ENCODE data around the gene FICD. TPM values are rescaled to one million over a fixed set of nuclear protein-coding genes. Genes with fewer than 3 reads are reported as not detected.
A peak's percentile ranks its signal among the peaks of the same experiment; 100 is the strongest.

FICD gene
- total RNA-seq, 2 experiments from 2014 or later: 6.8 to 6.9 TPM

DNA sequence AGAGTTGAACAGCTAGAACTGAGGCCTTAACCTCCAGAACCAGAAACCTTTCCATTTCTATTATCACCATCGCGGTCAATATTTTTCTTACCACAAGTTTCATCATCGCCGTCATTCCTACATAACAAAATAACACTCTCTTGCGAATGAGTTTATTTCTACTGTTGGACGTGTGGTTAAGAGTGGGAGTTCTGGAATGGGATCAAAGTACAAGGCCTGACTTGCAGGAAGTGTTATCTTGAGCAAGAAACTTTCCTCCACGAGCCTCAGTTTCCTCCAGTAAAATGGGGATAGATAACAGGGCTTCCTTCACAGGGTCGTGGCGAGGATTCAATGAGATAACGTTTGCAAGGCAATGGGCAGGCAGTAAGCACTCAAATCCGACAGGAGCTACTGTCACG lies 45.2 kb downstream of the FICD start:
- H3K9me3 Mint-ChIP-seq: no peaks in the 10 kb centered on the region
- POLR2A ChIA-PET: interaction anchor here (1.0 to 12.2 kb wide), 4 partner anchors 59 to 533 kb away, joined by 3 to 146 read pairs (median 70); partner anchors contain the start of genes ALKBH2 and SELPLG
- DNase-seq: no peak
- H3K36me3 Mint-ChIP-seq: peaks cover 13% of the 10 kb centered on the region
- H3K4me3 Mint-ChIP-seq: peak overlapping the region; percentile 94
- no peak for ATAC-seq (ENCODE audit: low read depth)
- peaks cover 45% of the 10 kb centered on the region for H3K4me1 Mint-ChIP-seq
- no peaks in the 10 kb centered on the region for H3K27me3 Mint-ChIP-seq
- peak overlapping the region; percentile 98 for H3K27ac Mint-ChIP-seq

DNA sequence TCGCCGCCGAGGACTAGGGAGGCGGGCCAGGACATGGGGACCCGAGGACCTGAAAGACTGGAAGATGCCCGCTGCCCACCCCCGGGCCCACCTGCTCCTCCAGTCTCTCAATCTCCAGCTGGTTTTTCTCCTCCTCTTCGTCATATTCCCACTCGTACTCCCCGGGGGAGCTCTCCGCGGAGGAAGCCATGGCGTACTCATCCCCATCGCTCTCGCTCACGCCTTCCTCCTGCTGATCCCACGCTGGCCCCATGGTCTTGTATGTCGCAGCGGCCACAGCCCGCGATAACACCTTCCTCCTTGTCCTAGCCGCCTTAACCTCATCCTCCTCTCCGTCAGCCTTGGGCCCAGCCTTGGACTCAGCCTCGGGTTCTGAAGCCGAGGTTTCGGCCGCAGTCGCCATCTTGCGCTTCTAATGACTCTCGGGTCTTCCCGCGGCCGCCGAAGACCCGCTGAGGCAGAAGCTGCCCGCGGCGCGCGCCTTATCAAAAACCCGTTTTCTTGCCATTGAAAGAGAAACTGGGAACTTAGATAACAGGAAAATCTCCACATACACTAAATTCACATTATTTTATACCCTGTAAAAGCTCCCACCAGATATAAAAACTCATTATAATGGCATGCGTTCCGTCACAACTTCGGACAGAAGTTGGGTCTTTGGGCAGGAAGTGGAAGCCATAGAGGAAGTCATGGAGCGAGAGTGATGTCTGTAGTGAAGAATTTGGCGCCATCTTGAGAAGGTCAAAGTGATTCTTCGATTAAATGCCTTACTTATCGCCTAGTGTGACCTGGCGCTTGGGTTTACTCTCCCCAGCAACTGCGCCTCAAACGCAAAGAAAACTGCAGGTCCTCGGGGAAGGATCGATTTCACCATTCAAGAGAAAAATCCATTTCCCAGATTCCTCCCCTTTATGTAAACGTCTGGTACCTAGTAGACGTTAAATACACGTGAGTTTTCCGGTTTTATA lies 46.0 kb downstream of the FICD start, which contains the start of gene SART3:
Gene SART3 (minus strand): TSS at position 422 of the 968 bp plus-strand sequence. CDS start 19 bp downstream, at position 403.
- Mint-ChIP-seq H3K4me1 (peaks cover 46% of the 10 kb centered on the region), H3K9me3 (no peaks in the 10 kb centered on the region), H3K27me3 (no peaks in the 10 kb centered on the region), H3K36me3 (peaks cover 14% of the 10 kb centered on the region), H3K27ac (peak within 1 kb of the TSS; percentile 98), H3K4me3 (peak within 1 kb of the TSS; percentile 94)
- ATAC-seq (ENCODE audit: low read depth): peak; percentile 35
- peak; percentile 86 for DNase-seq
- POLR2A ChIA-PET: interaction anchor here (0.9 to 12.2 kb wide), 8 partner anchors 9 to 532 kb away, joined by 3 to 146 read pairs (median 4); partner anchors contain the start of genes ALKBH2, SELPLG and SSH1

DNA sequence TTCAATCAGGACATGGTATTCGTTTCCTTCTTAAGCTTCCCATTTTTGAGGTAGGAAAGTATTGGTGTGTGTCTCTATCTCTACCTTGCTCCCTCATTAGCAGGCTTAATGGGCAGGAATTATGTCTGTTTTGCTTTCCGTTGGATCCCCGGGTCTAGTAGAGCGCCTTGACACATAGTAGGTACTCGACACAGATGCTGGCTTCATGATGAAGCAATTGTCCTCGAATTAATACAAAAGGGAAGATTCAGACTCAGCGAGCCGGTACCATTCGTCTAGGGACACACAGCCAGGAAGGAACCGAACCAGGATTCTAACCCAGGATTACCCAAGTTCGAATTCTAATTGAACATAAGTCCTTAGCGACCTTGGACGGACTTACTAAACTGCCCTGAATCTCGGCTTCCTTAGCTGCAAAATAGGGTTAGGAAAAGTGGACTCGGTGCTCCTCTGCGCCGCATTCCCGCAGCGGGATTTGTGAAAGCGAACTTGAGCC lies 46.8 kb downstream of the FICD start:
- Mint-ChIP-seq H3K9me3 (no peaks in the 10 kb centered on the region), H3K27me3 (no peaks in the 10 kb centered on the region), H3K27ac (peak overlapping the region; percentile 98), H3K4me1 (peaks cover 41% of the 10 kb centered on the region), H3K4me3 (peak overlapping the region; percentile 94), H3K36me3 (peaks cover 14% of the 10 kb centered on the region)
- ATAC-seq (ENCODE audit: low read depth) (no peak), DNase-seq (no peak)
- POLR2A ChIA-PET: interaction anchor here (0.7 to 12.2 kb wide), 8 partner anchors 8 to 295 kb away, joined by 3 to 146 read pairs (median 5); partner anchors contain the start of genes FICD, SELPLG and SSH1

DNA sequence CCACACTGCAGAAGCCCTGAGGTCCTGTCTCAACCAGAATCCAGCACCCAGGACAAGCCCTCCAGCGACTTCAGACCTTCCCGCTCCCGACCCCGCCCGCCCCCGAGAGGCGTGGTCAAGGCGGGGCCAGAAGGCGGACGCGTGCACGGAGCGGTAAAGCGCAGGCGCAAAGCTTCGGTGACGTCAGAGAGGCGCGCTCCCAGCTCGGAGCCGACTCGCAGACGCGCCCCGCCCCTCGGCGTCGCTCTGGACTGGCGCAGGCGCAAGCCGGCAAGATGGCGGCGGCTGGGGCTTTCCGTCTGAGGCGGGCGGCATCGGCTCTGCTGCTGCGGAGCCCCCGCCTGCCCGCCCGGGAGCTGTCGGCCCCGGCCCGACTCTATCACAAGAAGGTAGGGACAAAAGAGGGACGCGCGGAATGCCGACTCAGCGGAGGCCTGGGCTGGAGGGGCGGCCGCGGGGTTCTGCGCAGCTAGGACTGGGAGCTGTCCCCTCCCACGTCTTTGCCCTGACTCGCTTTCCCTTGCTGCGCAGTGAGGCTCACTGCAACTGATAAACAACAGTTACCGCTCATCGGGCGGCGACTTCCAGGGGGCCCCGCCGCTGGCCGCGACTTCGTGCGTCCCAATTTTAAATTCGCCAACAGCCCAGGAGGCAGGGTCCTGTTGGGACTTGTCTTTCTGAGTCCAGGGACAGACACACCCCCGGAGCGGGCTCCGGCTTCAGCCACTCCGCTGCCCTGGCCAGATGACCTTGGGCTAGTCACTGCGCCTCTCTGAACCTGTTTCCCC lies 47.5 kb downstream of the FICD start, which contains the start of gene ISCU:
Gene ISCU (plus strand): TSS at position 249 of the 788 bp plus-strand sequence. CDS start 27 bp downstream, at position 276.
- ATAC-seq (ENCODE audit: low read depth) (peak; percentile 79), DNase-seq (peak; percentile 100)
- no peaks in the 10 kb centered on the region for H3K9me3 Mint-ChIP-seq
- H3K27me3 Mint-ChIP-seq: no peaks in the 10 kb centered on the region
- peaks cover 17% of the 10 kb centered on the region for H3K36me3 Mint-ChIP-seq
- POLR2A ChIA-PET: interaction anchor here (0.7 to 12.2 kb wide), 8 partner anchors 8 to 295 kb away, joined by 3 to 146 read pairs (median 5); partner anchors contain the start of genes FICD, SELPLG and SSH1
- peak within 1 kb of the TSS; percentile 98 for H3K27ac Mint-ChIP-seq
- peak within 1 kb of the TSS; percentile 94 for H3K4me3 Mint-ChIP-seq
- peaks cover 45% of the 10 kb centered on the region for H3K4me1 Mint-ChIP-seq

DNA sequence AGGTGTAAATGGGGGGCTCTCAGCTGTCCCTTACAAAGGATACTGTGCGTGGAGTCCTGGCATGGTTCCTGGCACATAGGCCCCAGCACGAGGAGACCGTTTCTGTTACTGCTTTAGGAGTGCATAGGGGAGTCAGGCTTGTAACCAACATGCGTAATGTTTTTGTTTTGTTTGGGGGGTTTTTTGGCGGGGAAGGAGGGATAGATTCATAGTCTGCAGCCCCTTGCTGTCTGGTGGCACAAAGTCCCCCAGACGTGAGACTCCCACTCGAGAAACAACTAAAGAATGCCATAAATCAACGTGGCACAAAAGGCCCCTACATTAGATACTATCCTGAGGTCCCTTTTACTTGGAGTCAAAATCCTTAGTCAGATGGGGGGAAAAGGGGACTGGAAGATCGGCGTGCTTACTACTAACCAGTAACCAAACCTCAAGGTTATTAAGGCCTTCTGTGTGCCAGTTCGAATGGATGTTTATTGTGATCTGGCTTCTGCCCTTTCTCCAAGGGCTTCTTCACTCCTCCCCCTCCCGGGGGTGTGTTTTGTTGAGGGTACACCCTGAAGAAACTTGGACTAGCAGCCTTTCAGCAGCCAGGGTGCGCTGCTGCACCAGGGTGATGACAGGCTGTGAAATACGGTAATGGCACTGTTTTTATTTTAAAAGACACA lies 48.2 kb downstream of the FICD start:
- H3K9me3 Mint-ChIP-seq: no peaks in the 10 kb centered on the region
- DNase-seq (peak; percentile 81), ATAC-seq (ENCODE audit: low read depth) (peak; percentile 53)
- POLR2A ChIA-PET: interaction anchor here (1.3 to 12.2 kb wide), 5 partner anchors 56 to 294 kb away, joined by 4 to 146 read pairs (median 7); partner anchors contain the start of genes SELPLG and SSH1
- peaks cover 48% of the 10 kb centered on the region for H3K4me1 Mint-ChIP-seq
- peak overlapping the region; percentile 94 for H3K4me3 Mint-ChIP-seq
- peaks cover 20% of the 10 kb centered on the region for H3K36me3 Mint-ChIP-seq
- peak overlapping the region; percentile 98 for H3K27ac Mint-ChIP-seq
- no peaks in the 10 kb centered on the region for H3K27me3 Mint-ChIP-seq

DNA sequence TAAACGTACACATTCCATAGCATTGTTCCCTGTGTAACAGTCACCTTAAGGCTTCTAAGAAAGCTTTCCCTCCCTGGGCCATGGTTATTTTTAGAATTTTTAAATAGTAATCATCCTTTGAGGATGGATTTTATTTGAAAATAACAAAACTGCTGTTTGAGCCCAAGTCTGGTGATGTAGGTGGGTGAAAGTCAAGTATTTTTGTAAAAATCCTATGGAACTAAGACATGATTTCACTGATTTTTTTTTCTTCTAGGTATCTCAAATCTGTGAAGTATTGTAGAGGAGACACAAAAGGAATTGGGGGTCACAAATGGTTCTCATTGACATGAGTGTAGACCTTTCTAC lies 48.7 kb downstream of the FICD start:
- no peaks in the 10 kb centered on the region for H3K27me3 Mint-ChIP-seq
- no peaks in the 10 kb centered on the region for H3K9me3 Mint-ChIP-seq
- H3K4me1 Mint-ChIP-seq: peaks cover 52% of the 10 kb centered on the region
- peak overlapping the region; percentile 94 for H3K4me3 Mint-ChIP-seq
- DNase-seq: no peak
- ATAC-seq (ENCODE audit: low read depth): no peak
- POLR2A ChIA-PET: interaction anchor here (6.6 to 12.2 kb wide), 2 partner anchors 56 to 68 kb away, joined by 135 to 146 read pairs; partner anchors contain the start of gene SELPLG
- peak overlapping the region; percentile 98 for H3K27ac Mint-ChIP-seq
- peaks cover 22% of the 10 kb centered on the region for H3K36me3 Mint-ChIP-seq

DNA sequence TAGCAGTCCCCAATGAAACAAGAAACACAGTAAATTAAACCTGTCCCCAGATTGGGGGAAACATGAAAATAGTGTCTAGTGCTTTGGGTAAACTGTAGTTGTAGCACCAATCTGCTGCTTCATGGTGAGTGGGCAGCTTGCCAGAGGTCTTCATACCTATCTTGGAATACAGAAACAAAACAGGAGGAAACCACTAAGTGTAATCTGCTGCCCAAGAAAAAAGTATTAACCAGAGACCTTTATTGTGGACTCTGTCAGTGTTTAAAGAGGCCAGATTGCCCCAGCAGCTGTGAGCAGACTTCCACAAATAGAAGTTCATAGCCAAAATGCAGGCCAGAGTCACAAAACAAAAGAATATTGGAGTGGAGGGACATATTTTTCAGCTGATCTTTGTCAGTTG lies 49.6 kb downstream of the FICD start:
- H3K9me3 Mint-ChIP-seq: no peaks in the 10 kb centered on the region
- peaks cover 24% of the 10 kb centered on the region for H3K36me3 Mint-ChIP-seq
- POLR2A ChIA-PET: interaction anchor here (1.2 to 12.2 kb wide), 3 partner anchors 10 to 67 kb away, joined by 3 to 146 read pairs (median 135); partner anchors contain the start of gene SELPLG
- no peak for ATAC-seq (ENCODE audit: low read depth)
- H3K4me1 Mint-ChIP-seq: peaks cover 51% of the 10 kb centered on the region
- no peak overlapping the region for H3K27ac Mint-ChIP-seq
- H3K27me3 Mint-ChIP-seq: no peaks in the 10 kb centered on the region
- no peak for DNase-seq
- no peak overlapping the region for H3K4me3 Mint-ChIP-seq

DNA sequence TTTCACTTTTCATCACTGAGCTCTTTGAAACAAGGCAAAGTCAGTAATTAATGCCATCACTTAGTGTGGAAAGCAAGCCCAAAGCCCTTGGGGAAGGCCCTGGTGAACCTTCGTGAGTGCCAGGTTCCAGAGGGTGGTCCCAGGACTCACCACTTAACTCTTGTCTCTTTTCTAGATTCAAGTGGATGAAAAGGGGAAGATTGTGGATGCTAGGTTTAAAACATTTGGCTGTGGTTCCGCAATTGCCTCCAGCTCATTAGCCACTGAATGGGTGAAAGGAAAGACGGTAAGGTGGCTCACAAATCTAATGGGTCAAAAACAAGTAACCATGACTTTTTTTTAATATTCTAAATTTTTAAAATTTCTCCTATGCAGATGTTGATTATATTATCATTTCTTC lies 50.1 kb downstream of the FICD start:
- DNase-seq (no peak), ATAC-seq (ENCODE audit: low read depth) (no peak)
- POLR2A ChIA-PET: interaction anchor here (1.2 to 12.2 kb wide), 3 partner anchors 10 to 67 kb away, joined by 3 to 146 read pairs (median 135); partner anchors contain the start of gene SELPLG
- Mint-ChIP-seq H3K4me3 (no peak overlapping the region), H3K36me3 (peaks cover 22% of the 10 kb centered on the region), H3K27ac (no peak overlapping the region), H3K9me3 (no peaks in the 10 kb centered on the region), H3K4me1 (peaks cover 49% of the 10 kb centered on the region), H3K27me3 (no peaks in the 10 kb centered on the region)

DNA sequence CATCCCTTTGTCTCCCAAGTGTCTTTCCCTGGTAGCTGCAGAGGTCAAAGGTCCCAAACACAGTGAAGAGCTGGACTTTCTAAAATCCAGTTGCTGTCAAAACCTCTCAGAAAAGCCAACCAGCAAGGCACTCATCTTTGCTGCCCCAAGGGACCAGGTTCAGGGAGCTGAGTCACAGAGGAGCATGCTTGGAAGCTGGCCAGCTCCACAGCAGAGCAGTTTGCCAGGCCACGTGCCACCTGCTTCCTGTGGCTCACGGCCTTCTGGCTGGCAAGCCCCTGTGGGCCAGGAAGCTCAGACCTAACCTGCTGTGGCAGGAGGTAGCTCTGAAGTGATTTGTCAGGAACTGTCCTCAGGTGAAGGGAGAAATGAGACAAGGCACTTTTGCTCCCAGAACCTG lies 50.9 kb downstream of the FICD start:
- Mint-ChIP-seq H3K36me3 (peaks cover 23% of the 10 kb centered on the region), H3K4me1 (peaks cover 55% of the 10 kb centered on the region), H3K27ac (peak overlapping the region; percentile 58), H3K9me3 (no peaks in the 10 kb centered on the region), H3K4me3 (no peak overlapping the region), H3K27me3 (no peaks in the 10 kb centered on the region)
- DNase-seq (no peak), ATAC-seq (ENCODE audit: low read depth) (no peak)
- POLR2A ChIA-PET: interaction anchor here (4.3 to 12.2 kb wide), 2 partner anchors 54 to 66 kb away, joined by 76 to 135 read pairs; partner anchors contain the start of gene SELPLG

DNA sequence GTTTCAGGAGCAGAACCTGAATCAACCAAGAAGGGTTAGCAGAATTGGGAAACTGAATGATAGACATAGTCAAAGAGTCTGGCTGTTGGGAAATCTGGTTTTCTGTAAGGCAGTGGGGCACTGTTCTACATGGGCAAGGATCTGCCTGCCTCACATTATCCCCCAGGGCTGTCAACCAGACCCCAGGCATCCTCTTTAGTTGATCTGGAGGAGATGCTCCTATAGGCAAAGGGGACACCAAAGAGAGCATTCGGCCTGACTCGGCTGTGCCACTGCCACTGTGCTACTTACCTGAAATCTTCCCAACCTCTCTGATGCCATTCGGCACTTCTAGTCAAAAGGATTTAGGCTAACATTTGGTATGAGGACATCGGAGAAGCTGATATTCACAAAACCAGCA lies 51.4 kb downstream of the FICD start:
- ATAC-seq (ENCODE audit: low read depth) (no peak), DNase-seq (no peak)
- Mint-ChIP-seq H3K9me3 (no peaks in the 10 kb centered on the region), H3K27me3 (no peaks in the 10 kb centered on the region), H3K36me3 (peaks cover 23% of the 10 kb centered on the region), H3K4me3 (no peak overlapping the region), H3K27ac (peak overlapping the region; percentile 58), H3K4me1 (peaks cover 54% of the 10 kb centered on the region)
- POLR2A ChIA-PET: interaction anchor here (1.4 to 12.2 kb wide), 3 partner anchors 10 to 66 kb away, joined by 3 to 135 read pairs (median 76); partner anchors contain the start of gene SELPLG

DNA sequence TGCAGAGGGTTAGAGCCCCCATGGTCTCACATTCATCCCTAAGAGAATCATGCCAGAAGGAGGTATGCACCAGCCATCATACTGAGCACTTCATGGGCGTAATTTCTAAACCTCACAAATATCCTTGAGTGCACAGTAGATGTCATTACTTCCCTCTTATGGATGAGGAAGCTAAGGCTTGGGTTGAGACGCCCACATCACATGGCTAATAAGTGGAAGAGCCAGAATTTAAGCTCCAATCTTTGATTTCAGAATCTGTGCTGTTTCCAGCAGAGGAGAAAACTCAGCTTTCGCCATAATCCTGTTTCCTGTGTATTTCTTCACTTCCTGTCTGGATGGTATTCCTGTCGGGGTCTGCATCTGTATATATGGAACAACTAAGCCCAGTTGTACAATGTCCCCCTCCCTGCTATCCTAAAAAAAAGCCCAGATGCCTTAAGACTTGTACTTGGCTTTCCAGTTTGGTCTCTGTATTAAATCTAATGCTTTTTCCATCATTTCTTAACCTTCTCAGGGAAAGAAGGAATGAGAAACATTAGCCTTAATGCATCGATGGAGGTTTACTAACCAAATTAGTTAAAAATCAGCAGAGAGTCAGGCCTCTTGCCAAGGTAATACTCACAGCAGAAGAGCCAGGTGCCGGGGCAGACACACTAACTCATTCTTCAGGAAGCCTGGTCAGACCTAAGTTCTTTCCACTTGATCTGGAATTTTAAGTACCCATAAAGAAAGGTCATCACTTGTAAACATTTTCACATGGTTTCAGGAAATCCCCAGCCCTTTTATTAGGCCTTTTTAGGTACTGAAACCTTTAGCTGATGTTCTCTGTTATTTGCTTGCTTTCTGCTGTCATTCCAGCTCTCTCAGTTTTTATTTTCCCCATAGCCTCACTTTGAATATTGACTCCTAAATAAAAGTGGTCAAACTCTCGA lies 52.6 kb downstream of the FICD start:
- POLR2A ChIA-PET: interaction anchor here (0.6 to 12.2 kb wide), 8 partner anchors 9 to 1661 kb away, joined by 3 to 135 read pairs (median 4); partner anchors contain the start of gene SELPLG
- Mint-ChIP-seq H3K4me3 (peak overlapping the region; percentile 76), H3K27me3 (no peaks in the 10 kb centered on the region), H3K36me3 (peaks cover 23% of the 10 kb centered on the region), H3K27ac (peak overlapping the region; percentile 91), H3K9me3 (no peaks in the 10 kb centered on the region), H3K4me1 (peaks cover 49% of the 10 kb centered on the region)
- ATAC-seq (ENCODE audit: low read depth) (no peak), DNase-seq (no peak)

All from activated naive CD8-positive, alpha-beta T cell treated with anti-CD3 and anti-CD28 coated beads, Interleukin-2, amount 10 ng/mL, durations not matched to agents 7 days and 5 days (primary cell).